H9 (cell line): Measurements from ENCODE around the gene PIK3R5. TPM values are rescaled to one million over a fixed set of nuclear protein-coding genes. Genes with fewer than 3 reads are reported as not detected.

Experiments used
- DNase-seq: peaks from one replicate; pipeline ENCODE4 v3.0.0-alpha.2; 2017
- H2AFZ ChIP-seq: one replicate; pipeline ENCODE4 v1.6.1; 2013; ENCODE audit warnings: mild to moderate bottlenecking, low read length, control low read depth, moderate library complexity
- H2AK5ac ChIP-seq: 2 replicates; pipeline ENCODE4 v1.6.1; 2013; ENCODE audit warnings: low read length, control low read depth, mixed read lengths; ENCODE audit not compliant: insufficient read length
- H2BK120ac ChIP-seq: one replicate; pipeline ENCODE4 v1.6.1; 2013; ENCODE audit warnings: low read depth, mild to moderate bottlenecking, low read length, control low read depth, inconsistent platforms; ENCODE audit not compliant: poor library complexity, severe bottlenecking
- H2BK12ac ChIP-seq: 2 replicates; pipeline ENCODE4 v1.6.1; 2013; ENCODE audit warnings: low read length, control low read depth, mixed read lengths, low read depth; ENCODE audit not compliant: insufficient read length
- H2BK15ac ChIP-seq: 2 replicates; pipeline ENCODE4 v1.6.1; 2013; ENCODE audit warnings: low read depth, low read length, control low read depth
- H2BK20ac ChIP-seq: one replicate; pipeline ENCODE4 v1.6.1; 2013; ENCODE audit warnings: low read depth, mild to moderate bottlenecking, low read length, control low read depth, inconsistent platforms; ENCODE audit not compliant: poor library complexity, severe bottlenecking
- H2BK5ac ChIP-seq: 2 replicates; pipeline ENCODE4 v1.6.1; 2013; ENCODE audit warnings: low read length, control low read depth, mixed read lengths; ENCODE audit not compliant: insufficient read length
- H3K14ac ChIP-seq: 2 replicates; pipeline ENCODE4 v1.6.1; 2013; ENCODE audit warnings: low read length, control low read depth; ENCODE audit not compliant: insufficient read depth
- H3K18ac ChIP-seq: 2 replicates; pipeline ENCODE4 v1.6.1; 2013; ENCODE audit warnings: low read depth, mild to moderate bottlenecking, mixed read lengths, low read length, control low read depth; ENCODE audit not compliant: insufficient read length
- H3K23ac ChIP-seq: 2 replicates; pipeline ENCODE4 v1.6.1; 2013; ENCODE audit warnings: low read length, control low read depth, mixed read lengths, low read depth; ENCODE audit not compliant: insufficient read length
- H3K23me2 ChIP-seq: 2 replicates; pipeline ENCODE4 v1.6.1; 2013; ENCODE audit warnings: low read depth, mild to moderate bottlenecking, mixed read lengths, low read length, control low read depth; ENCODE audit not compliant: insufficient read length, poor library complexity, severe bottlenecking
- H3K27ac ChIP-seq: 2 replicates; pipeline ENCODE4 v1.5.1; 2013; ENCODE audit warnings: low read length, control low read depth, mixed read lengths, low read depth; ENCODE audit not compliant: insufficient read length
- H3K27me3 ChIP-seq: 2 replicates; pipeline ENCODE4 v1.6.1; 2013; ENCODE audit warnings: low read length, control low read depth, inconsistent platforms; ENCODE audit not compliant: insufficient read depth
- H3K4ac ChIP-seq: 2 replicates; pipeline ENCODE4 v1.6.1; 2013; ENCODE audit warnings: low read depth, mild to moderate bottlenecking, control low read depth, inconsistent platforms, low read length, moderate library complexity
- H3K4me1 ChIP-seq: 2 replicates; pipeline ENCODE4 v1.6.1; 2013; ENCODE audit warnings: low read length, control low read depth, inconsistent platforms; ENCODE audit not compliant: insufficient read depth
- H3K4me2 ChIP-seq: 2 replicates; pipeline ENCODE4 v1.6.1; 2013; ENCODE audit warnings: low read length, control low read depth, mixed read lengths; ENCODE audit not compliant: insufficient read length, insufficient read depth
- H3K56ac ChIP-seq: 2 replicates; pipeline ENCODE4 v1.6.1; 2013; ENCODE audit warnings: low read depth, mild to moderate bottlenecking, mixed read lengths, low read length, control low read depth; ENCODE audit not compliant: insufficient read length
- H3K79me1 ChIP-seq: 2 replicates; pipeline ENCODE4 v1.6.1; 2013; ENCODE audit warnings: low read depth, mild to moderate bottlenecking, moderate library complexity, low read length, control low read depth, inconsistent platforms; ENCODE audit not compliant: insufficient read depth, poor library complexity, severe bottlenecking
- H3K79me2 ChIP-seq: 2 replicates; pipeline ENCODE4 v1.6.1; 2013; ENCODE audit warnings: low read length, control low read depth, inconsistent platforms; ENCODE audit not compliant: insufficient read depth
- H3K9ac ChIP-seq: 2 replicates; pipeline ENCODE4 v1.6.1; 2013; ENCODE audit warnings: low read length, control low read depth, mixed read lengths; ENCODE audit not compliant: insufficient read length; ENCODE audit errors: extremely low read depth
- H3K9me3 ChIP-seq: one replicate; pipeline ENCODE4 v1.6.1; 2013; ENCODE audit warnings: low read depth, low read length, inconsistent platforms; ENCODE audit not compliant: control insufficient read depth
- H3T11ph ChIP-seq: one replicate; pipeline ENCODE4 v1.6.1; 2013; ENCODE audit warnings: mild to moderate bottlenecking, low read length, control low read depth, inconsistent platforms
- H4K20me1 ChIP-seq: one replicate; pipeline ENCODE4 v1.6.1; 2013; ENCODE audit not compliant: control insufficient read depth, insufficient read length, insufficient read depth
- H4K5ac ChIP-seq: 2 replicates; pipeline ENCODE4 v1.6.1; 2013; ENCODE audit warnings: low read depth, mild to moderate bottlenecking, mixed read lengths, low read length, control low read depth; ENCODE audit not compliant: insufficient read length
- H4K8ac ChIP-seq: replicated peaks from 2 replicates; pipeline ENCODE4 v1.6.1; 2013; ENCODE audit warnings: low read length, control low read depth, mixed read lengths, low read depth; ENCODE audit not compliant: insufficient read length
- H4K91ac ChIP-seq: 2 replicates; pipeline ENCODE4 v1.6.1; 2013; ENCODE audit warnings: low read depth, mild to moderate bottlenecking, moderate library complexity, mixed read lengths, low read length, control low read depth; ENCODE audit not compliant: insufficient read length
- H3K27ac Mint-ChIP-seq, 3 experiments: 2 replicates in 2 of 3; 3 replicates in 1 of 3; pipeline ENCODE4 v1.8.0; 2020 to 2021; ENCODE audit warnings: mixed read lengths in 3 of 3, mild to moderate bottlenecking in 1 of 3, moderate library complexity in 1 of 3
- H3K27me3 Mint-ChIP-seq: 2 replicates; pipeline ENCODE4 v1.8.0; 2021; ENCODE audit warnings: low read depth, mild to moderate bottlenecking, moderate library complexity, mixed read lengths
- H3K36me3 Mint-ChIP-seq, 3 experiments: 2 replicates in 2 of 3; 3 replicates in 1 of 3; pipeline ENCODE4 v1.8.0; 2020 to 2021; ENCODE audit warnings: low read depth in 3 of 3, mixed read lengths in 3 of 3; ENCODE audit not compliant: insufficient read depth in 1 of 3
- H3K4me1 Mint-ChIP-seq, 2 experiments: 2 replicates each; pipeline ENCODE4 v1.8.0; 2020; ENCODE audit warnings: mixed read lengths in 2 of 2
- H3K4me3 Mint-ChIP-seq, 2 experiments: 2 replicates in 1 of 2; 3 replicates in 1 of 2; pipeline ENCODE4 v1.8.0; 2020 to 2021; ENCODE audit warnings: mild to moderate bottlenecking in 2 of 2, mixed read lengths in 2 of 2, moderate library complexity in 1 of 2
- H3K9me3 Mint-ChIP-seq, 2 experiments: 2 replicates in 1 of 2; 3 replicates in 1 of 2; pipeline ENCODE4 v1.8.0; 2020; ENCODE audit warnings: mild to moderate bottlenecking in 2 of 2, mixed read lengths in 2 of 2, moderate library complexity in 1 of 2
- WGBS: extraction: QIAGEN DNeasy Blood & Tissue Kit; methylation state at CpG from one replicate; pipeline ENCODE4 v1.1.7; 2013; ENCODE audit warnings: missing lambda C conversion rate, low lambda C conversion rate, mixed read lengths; ENCODE audit not compliant: insufficient read length; ENCODE audit errors: extremely low coverage; 5-methylcytosine and 5-hydroxymethylcytosine counted together
- total RNA-seq: library from RNA; stranded (reverse); gene quantifications from 2 replicates; pipeline ENCODE4 v1.2.1, GENCODE V29; 2021
- TF ChIP-seq, protein P1 (sequence below): fragments of 200-600 bp; sonication (generic); conservative IDR thresholded peaks from 3 replicates; pipeline ENCODE4 v1.8.0; 2021; ENCODE audit warnings: antibody characterized with exemption, mild to moderate bottlenecking

Gene PIK3R5
- total RNA-seq, 1 experiment from 2014 or later: 1.4 TPM

GRCh38 chr17:8986295-8986694 is 20.8 kb upstream of the PIK3R5 start:
- H3K4me1 Mint-ChIP-seq: no peaks in the 10 kb centered on the region
- no peak overlapping the region for H3K27ac Mint-ChIP-seq

More at GRCh38 chr17:8986295-8986694, 20.8 kb upstream of the PIK3R5 start:
- Histone ChIP-seq H2BK120ac (no peak overlapping the region), H3T11ph (no peak overlapping the region), H4K8ac (no peak overlapping the region), H4K91ac (no peak overlapping the region), H2BK5ac (no peak overlapping the region), H3K14ac (no peak overlapping the region), H3K79me1 (no peaks in the 10 kb centered on the region), H3K4me1 (no peaks in the 10 kb centered on the region), H2BK20ac (no peak overlapping the region), H3K56ac (no peak overlapping the region), H2BK12ac (no peak overlapping the region), H2AK5ac (no peak overlapping the region), H3K4me2 (no peak overlapping the region), H3K27ac (no peak overlapping the region), H3K18ac (no peak overlapping the region), H3K23ac (no peak overlapping the region), H4K5ac (no peak overlapping the region), H3K79me2 (no peaks in the 10 kb centered on the region), H2AFZ (no peak overlapping the region), H3K9ac (no peak overlapping the region), H3K27me3 (no peaks in the 10 kb centered on the region), H4K20me1 (no peaks in the 10 kb centered on the region), H3K4ac (no peak overlapping the region), H3K9me3 (no peaks in the 10 kb centered on the region), H2BK15ac (no peak overlapping the region), H3K23me2 (no peaks in the 10 kb centered on the region)
- DNase-seq: no peak
- TF ChIP-seq, protein P1, sequence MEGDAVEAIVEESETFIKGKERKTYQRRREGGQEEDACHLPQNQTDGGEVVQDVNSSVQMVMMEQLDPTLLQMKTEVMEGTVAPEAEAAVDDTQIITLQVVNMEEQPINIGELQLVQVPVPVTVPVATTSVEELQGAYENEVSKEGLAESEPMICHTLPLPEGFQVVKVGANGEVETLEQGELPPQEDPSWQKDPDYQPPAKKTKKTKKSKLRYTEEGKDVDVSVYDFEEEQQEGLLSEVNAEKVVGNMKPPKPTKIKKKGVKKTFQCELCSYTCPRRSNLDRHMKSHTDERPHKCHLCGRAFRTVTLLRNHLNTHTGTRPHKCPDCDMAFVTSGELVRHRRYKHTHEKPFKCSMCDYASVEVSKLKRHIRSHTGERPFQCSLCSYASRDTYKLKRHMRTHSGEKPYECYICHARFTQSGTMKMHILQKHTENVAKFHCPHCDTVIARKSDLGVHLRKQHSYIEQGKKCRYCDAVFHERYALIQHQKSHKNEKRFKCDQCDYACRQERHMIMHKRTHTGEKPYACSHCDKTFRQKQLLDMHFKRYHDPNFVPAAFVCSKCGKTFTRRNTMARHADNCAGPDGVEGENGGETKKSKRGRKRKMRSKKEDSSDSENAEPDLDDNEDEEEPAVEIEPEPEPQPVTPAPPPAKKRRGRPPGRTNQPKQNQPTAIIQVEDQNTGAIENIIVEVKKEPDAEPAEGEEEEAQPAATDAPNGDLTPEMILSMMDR: no peak; the same call in 2 of the 3 replicates
- no CpG with 5 or more reads among the region's 2 CpGs for WGBS
- Mint-ChIP-seq H3K27me3 (peaks cover 3% of the 10 kb centered on the region), H3K36me3 (no peaks in the 10 kb centered on the region), H3K4me3 (no peak overlapping the region), H3K9me3 (peaks cover 9 to 16% of the 10 kb centered on the region in 2 experiments; a peak in 4 of 5 replicates)
